Psoas muscle (tissue), 8 donors: Measurements from ENCODE around the gene LIMK2. TPM values are rescaled to one million over a fixed set of nuclear protein-coding genes. Genes with fewer than 3 reads are reported as not detected.
A peak's percentile ranks its signal among the peaks of the same experiment; 100 is the strongest.
"Not testable (repeated sequence)": the region's sequence is repeated elsewhere in the genome, so short reads cannot be mapped to it uniquely, and the experiment has no call there.

Source experiments
- ATAC-seq, 4 donors: fragments of 200-7000 bp; cut with Tn5 transposase; one replicate each; pipeline ENCODE4 v1.9.1; 2020; ENCODE audit warnings: moderate library complexity in 3 of 4, mild to moderate bottlenecking in 2 of 4
- DNase-seq, 2 donors: peaks; one replicate each; pipeline ENCODE4 v3.0.0-alpha.2; 2020
- H3K27ac ChIP-seq: fragments of 200-600 bp; one replicate; pipeline ENCODE4 v1.8.0; 2022
- H3K27me3 ChIP-seq, 3 donors: fragments of 200-600 bp in 1 of 3; one replicate each; pipeline versions ENCODE4 v1.6.1 to v1.8.0; 2013 to 2022; ENCODE audit warnings: low read length in 2 of 3, mild to moderate bottlenecking in 2 of 3, moderate library complexity in 1 of 3; ENCODE audit not compliant: insufficient read depth in 3 of 3
- H3K36me3 ChIP-seq, 2 donors: fragments of 200-600 bp in 1 of 2; one replicate each; pipeline versions ENCODE4 v1.6.1 to v1.8.0; 2013 to 2022; ENCODE audit warnings: low read depth in 1 of 2, mild to moderate bottlenecking in 1 of 2, moderate library complexity in 1 of 2; ENCODE audit not compliant: insufficient read depth in 1 of 2
- H3K4me1 ChIP-seq: fragments of 200-600 bp; one replicate; pipeline ENCODE4 v1.8.0; 2022
- H3K4me3 ChIP-seq: fragments of 200-600 bp; one replicate; pipeline ENCODE4 v1.8.0; 2022; ENCODE audit warnings: mild to moderate bottlenecking
- H3K9me3 ChIP-seq: fragments of 200-600 bp; one replicate; pipeline ENCODE4 v1.8.0; 2022
- CTCF ChIP-seq: fragments of 200-600 bp; IDR thresholded peaks from one replicate; pipeline ENCODE4 v1.8.0; 2022; ENCODE audit warnings: antibody characterized with exemption
- WGBS, 3 donors: extraction: QIAGEN DNeasy Blood & Tissue Kit; methylation state at CpG; one replicate each; pipeline versions ENCODE4 v1.1.6 to v1.1.7; 2013; 5-methylcytosine and 5-hydroxymethylcytosine counted together
- intact Hi-C, 2 donors: fragments of 100-400 bp; cut with DNase I; formaldehyde crosslinking; loops; one replicate each; pipeline versions ENCODE4 v1.11.0 to v1.14.2; 2022
- polyA plus RNA-seq, 3 donors: library from polyadenylated mRNA; stranded (reverse); fragments of 200-250 nt; gene quantifications; one replicate each; pipeline ENCODE4 v1.2.3, GENCODE V29; 2013
- total RNA-seq, 4 donors: library from RNA; stranded (reverse); fragmentation: NEBNext Ultra II Directional in 2 of 4; extraction: Animal tissue kit (Norgen Biotek cat#: 25700) in 2 of 4; gene quantifications; one replicate each; pipeline versions ENCODE4 v1.2.1 to v1.2.4, GENCODE V29; 2021 to 2023
- donor health status: healthy with polysubstance abuse.
- donor health status: DM: no; HTN: no; CAD: no; lungs with moderate emphysema.
- donor health status: Bipolar disorder and iron deficiency.
- donor health status: healthy.
- donor health status: DM: yes; HTN: yes; CAD: no.
- donor health status: DM: no; HTN: no; CAD: no.
- donor health status: DM: no; HTN: no; CAD: no.
- donor health status: DM: yes; HTN: yes; CAD: no.

LIMK2 gene
- total and polyA plus RNA-seq, 7 donors = 4.0 to 73.5 (median 12.5) TPM

DNA sequence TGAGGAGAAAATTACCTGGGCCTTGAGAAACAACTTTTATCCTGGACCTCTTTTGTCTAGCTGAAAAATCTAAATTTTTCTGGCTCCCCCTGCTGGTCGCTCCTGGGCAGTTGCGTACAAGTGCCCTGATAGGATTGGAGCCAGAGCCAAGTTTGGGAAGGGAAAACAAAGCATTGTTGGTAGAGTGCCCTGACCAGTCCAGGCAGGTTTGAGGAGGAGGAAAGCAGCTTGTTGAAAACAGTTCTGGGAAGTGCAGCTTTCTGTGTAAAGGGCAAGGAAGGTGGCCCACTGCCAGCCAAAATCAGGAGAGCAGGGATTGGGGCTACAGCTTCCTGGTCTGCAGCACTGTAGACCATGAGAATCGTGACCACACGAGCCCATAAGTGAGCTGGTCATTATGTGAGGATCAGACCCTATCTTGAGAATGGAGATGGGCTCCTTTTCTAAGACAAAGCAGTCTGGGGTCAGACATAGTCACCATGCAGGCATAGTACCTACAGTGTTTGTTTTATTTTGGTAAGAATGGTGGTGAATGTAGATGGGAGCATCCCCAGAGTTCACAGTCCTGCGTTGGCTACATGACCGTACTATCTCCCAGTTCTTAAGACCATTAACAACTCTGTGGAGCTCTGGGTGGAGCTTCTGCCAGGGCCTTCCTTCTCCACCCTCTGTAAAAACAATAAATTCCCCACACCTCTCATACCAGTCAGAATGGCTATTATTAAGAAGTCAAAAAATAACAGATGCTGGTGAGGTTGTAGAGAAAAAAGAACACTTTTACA lies 101.5 kb downstream of the LIMK2 start:
- Histone ChIP-seq H3K27ac (peak overlapping the region; percentile 53), H3K4me3 (no peak overlapping the region), H3K27me3 (no peaks in the 10 kb centered on the region), H3K4me1 (no peaks in the 10 kb centered on the region), H3K9me3 (peaks cover 5% of the 10 kb centered on the region), H3K36me3 (no peaks in the 10 kb centered on the region)
- DNase-seq (peak; percentile 61 to 69), ATAC-seq (peak; percentile 74 to 89 (median 80))
- WGBS, 3 donors = 34 to 44% (median 37%) methylated on average over 6 of the region's 6 CpGs
- intact Hi-C loops = no loop called here
- peak; percentile 81 for TF ChIP-seq CTCF

DNA sequence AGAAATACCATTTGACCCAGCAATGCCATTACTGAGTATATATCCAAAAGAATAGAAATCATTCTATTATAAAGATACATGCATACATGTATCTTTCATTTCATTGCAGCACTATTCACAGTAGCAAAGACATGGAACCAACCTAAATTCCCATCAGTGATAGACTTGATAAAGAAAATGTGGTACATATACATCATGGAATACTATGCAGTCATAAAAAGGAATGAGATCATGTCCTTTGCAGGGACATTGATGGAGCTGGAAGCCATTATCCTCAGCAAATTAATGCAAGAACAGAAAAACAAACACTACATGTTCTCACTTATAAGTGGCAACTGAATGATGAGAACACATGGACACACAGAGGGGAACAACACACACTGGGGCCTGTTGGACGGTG lies 102.1 kb downstream of the LIMK2 start:
- WGBS, 3 donors = 89 to 100% (median 100%) methylated on average over 1 of the region's 1 CpG

DNA sequence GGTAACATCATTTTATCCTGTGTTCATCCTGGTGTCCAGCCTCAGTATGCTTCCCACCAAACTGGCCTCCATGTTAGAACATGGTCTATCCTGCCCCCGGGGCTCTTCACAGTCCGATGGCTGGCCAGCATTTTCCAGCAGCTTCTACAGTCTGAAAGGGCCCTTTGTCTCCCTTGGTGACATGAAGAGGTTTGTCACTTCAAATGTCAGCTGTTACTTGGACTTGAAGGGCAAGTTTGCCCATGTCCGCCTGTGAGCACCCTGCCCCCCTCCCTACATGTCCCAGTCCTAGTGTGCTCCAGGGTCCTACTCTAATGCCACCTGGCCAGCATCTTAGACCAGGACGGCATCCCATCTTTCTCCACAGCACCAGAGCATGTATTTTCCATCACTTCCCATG lies 109.3 kb downstream of the LIMK2 start:
- DNase-seq (no peak), ATAC-seq (no peak)
- Histone ChIP-seq H3K4me3 (no peak overlapping the region), H3K27ac (no peak overlapping the region), H3K9me3 (no peaks in the 10 kb centered on the region), H3K36me3 (peaks cover 0 to 25% of the 10 kb centered on the region in 2 donors), H3K27me3 (no peaks in the 10 kb centered on the region), H3K4me1 (no peaks in the 10 kb centered on the region)
- WGBS, 3 donors = 59 to 71% (median 62%) methylated on average over 4 of the region's 4 CpGs
- intact Hi-C loops = no loop called here
- no peak for TF ChIP-seq CTCF

More for the DNA sequence above, 102.1 kb downstream of the LIMK2 start:
- H3K9me3 ChIP-seq, DNase-seq, H3K27me3 ChIP-seq, H3K4me1 ChIP-seq, ATAC-seq, H3K36me3 ChIP-seq, intact Hi-C loops, H3K27ac ChIP-seq, H3K4me3 ChIP-seq: not testable (repeated sequence)

- no peak for TF ChIP-seq CTCF
- no peak overlapping the region for H3K27ac ChIP-seq
- H3K4me1 ChIP-seq = peaks cover 5% of the 10 kb centered on the region
- DNase-seq (no peak), ATAC-seq (no peak)
- H3K27me3 ChIP-seq = no peaks in the 10 kb centered on the region
- 89 to 90% (median 89%) methylated on average over 7 to 8 of the region's 8 CpGs for WGBS, 3 donors
- no peaks in the 10 kb centered on the region for H3K9me3 ChIP-seq
- H3K36me3 ChIP-seq = peaks cover 0 to 49% of the 10 kb centered on the region in 2 donors
- intact Hi-C loops = no loop called here
- H3K4me3 ChIP-seq = no peak overlapping the region
Measured at GRCh38 chr22:31323578-31324550, 111.8 kb downstream of the LIMK2 start.

- ATAC-seq = no peak
- H3K36me3 ChIP-seq = peaks cover 0 to 76% of the 10 kb centered on the region in 2 donors
- no peak for TF ChIP-seq CTCF
Measured at GRCh38 chr22:31326877-31327276, 114.8 kb downstream of the LIMK2 start.

More at GRCh38 chr22:31326877-31327276, 114.8 kb downstream of the LIMK2 start:
- Histone ChIP-seq H3K27ac (no peak overlapping the region), H3K4me1 (peaks cover 25% of the 10 kb centered on the region), H3K4me3 (no peak overlapping the region), H3K27me3 (no peaks in the 10 kb centered on the region), H3K9me3 (no peaks in the 10 kb centered on the region)
- no peak for DNase-seq
- intact Hi-C loops = no loop called here
- 88 to 97% (median 91%) methylated on average over 9 of the region's 9 CpGs for WGBS, 3 donors
